ENCODE results near the gene MAEA. TPM values are rescaled to one million over a fixed set of nuclear protein-coding genes. Genes with fewer than 3 reads are reported as not detected.

The MAEA gene
- total RNA-seq, 4 donors from 2014 or later, result 66.2 to 140 (median 83.2) TPM

DNA sequence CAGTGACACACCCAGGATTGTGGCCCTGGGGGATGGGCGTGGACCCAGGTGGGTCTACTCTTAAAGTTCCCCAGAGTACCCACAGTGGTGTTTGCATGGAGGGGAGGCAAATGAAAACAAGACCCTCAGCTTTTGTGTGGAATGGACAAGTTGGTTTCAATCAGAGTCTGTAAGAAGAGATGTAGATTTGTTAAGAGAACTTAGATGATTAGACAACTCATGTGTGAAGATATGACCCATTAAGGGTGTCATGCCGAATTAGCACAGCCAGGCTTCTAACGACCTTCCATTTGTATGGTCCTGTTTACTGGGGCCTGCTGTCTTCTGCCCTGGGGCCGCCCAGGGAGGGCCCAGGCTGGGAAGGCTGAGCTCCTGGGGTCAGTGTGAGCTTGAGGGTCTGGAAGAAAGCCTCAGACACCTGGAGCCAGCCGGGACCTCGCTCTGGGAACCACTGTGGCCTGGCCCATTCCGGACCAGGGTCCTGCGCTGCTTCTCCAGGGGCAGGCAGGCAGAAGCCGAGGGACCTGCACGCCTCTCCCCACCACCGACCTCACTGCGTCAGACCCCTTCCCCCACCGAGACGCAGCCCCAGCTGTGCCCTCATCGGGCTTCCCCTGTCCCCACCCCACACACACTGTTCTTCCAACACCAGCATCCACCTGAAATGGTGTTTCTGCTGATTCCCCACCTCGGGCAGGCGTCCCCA, 77.7 kb downstream of the MAEA start:
- Histone ChIP-seq H3K27ac (no peak overlapping the region), H3K4me1 (peaks cover 0 to 5% (median 0%) of the 10 kb centered on the region in 4 donors), H3K9me3 (no peaks in the 10 kb centered on the region), H3K27me3 (no peaks in the 10 kb centered on the region), H3K4me3 (no peak overlapping the region), H3K36me3 (peaks cover 0 to 73% (median 8%) of the 10 kb centered on the region in 3 donors)
- TF ChIP-seq POLR2A (IDR thresholded peaks at IDR 0.05) (no peak), EP300 (IDR thresholded peaks at IDR 0.05) (no peak)
- TF ChIP-seq, protein P1, sequence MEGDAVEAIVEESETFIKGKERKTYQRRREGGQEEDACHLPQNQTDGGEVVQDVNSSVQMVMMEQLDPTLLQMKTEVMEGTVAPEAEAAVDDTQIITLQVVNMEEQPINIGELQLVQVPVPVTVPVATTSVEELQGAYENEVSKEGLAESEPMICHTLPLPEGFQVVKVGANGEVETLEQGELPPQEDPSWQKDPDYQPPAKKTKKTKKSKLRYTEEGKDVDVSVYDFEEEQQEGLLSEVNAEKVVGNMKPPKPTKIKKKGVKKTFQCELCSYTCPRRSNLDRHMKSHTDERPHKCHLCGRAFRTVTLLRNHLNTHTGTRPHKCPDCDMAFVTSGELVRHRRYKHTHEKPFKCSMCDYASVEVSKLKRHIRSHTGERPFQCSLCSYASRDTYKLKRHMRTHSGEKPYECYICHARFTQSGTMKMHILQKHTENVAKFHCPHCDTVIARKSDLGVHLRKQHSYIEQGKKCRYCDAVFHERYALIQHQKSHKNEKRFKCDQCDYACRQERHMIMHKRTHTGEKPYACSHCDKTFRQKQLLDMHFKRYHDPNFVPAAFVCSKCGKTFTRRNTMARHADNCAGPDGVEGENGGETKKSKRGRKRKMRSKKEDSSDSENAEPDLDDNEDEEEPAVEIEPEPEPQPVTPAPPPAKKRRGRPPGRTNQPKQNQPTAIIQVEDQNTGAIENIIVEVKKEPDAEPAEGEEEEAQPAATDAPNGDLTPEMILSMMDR (IDR thresholded peaks at IDR 0.05), result no peak
- no peak for DNase-seq (ENCODE audit: low spot score in 2 of 2)
- WGBS, 2 donors, result 86% methylated on average over 16 to 17 of the region's 17 CpGs

DNA sequence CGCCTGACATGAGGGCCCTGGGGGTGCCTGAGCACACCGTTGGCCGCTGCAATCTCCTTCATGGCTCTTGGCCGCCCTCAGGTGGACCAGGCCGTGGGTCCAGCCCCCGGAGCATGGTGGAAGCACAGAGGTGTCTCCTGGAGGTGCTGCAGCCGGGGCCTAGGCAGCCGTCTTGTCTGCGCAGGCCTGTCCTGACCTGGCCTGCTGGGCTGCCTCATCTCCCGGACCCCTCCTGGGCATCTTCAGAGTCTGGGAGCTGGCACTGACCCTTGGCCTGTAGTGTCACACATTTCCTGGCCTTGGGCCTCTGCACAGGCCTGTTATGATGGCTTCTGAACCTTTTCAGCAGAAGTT, 78.2 kb downstream of the MAEA start:
- no peak for TF ChIP-seq EP300 (IDR thresholded peaks at IDR 0.05)
- TF ChIP-seq, protein P1 (IDR thresholded peaks at IDR 0.05), result no peak
- TF ChIP-seq POLR2A (IDR thresholded peaks at IDR 0.05), result no peak
- 90 to 97% methylated on average over 8 to 10 of the region's 10 CpGs for WGBS, 2 donors
- H3K27ac ChIP-seq, result no peak overlapping the region
- H3K27me3 ChIP-seq, result no peaks in the 10 kb centered on the region
- peaks cover 0 to 73% (median 8%) of the 10 kb centered on the region in 3 donors for H3K36me3 ChIP-seq
- DNase-seq (ENCODE audit: low spot score in 2 of 2), result no peak
- no peak overlapping the region for H3K4me3 ChIP-seq
- no peaks in the 10 kb centered on the region for H3K9me3 ChIP-seq
- H3K4me1 ChIP-seq, result peaks cover 0 to 5% (median 0%) of the 10 kb centered on the region in 4 donors

DNA sequence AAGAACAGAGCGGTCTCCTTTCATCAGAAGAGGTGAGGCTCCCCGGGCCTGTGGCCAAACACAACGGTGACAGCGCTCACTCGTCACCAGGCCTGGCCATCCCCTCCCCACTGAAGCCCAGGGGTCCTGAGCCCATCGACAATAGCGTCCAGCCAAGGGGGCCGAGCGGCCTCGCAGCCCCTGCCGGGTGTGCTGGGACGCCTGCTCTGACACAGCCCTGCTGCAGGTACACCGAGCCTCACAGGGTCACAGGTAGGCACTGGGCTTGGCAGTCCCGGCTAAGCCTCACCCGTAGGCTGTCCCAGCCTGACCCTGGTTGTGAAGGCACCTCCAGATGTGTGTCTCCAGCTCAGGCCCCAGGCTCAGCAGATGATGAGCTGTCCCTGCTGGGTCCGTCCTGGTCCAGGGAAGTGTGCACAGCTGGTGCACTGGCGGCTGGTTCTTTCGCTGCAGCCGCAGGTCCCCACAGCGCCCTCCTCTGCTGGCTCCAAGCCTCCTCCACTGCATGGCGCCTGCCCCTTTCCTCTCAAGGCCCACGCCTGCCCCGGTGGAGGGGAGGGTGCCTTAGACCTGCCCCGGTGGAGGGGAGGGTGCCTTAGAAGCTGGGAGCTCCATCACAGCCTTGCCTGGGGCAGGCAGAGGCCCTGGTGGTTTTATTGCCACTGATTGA, 78.9 kb downstream of the MAEA start:
- 87 to 89% methylated on average over 20 to 23 of the region's 24 CpGs for WGBS, 2 donors
- no peak for DNase-seq (ENCODE audit: low spot score in 2 of 2)
- H3K36me3 ChIP-seq, result peaks cover 0 to 79% (median 8%) of the 10 kb centered on the region in 3 donors

DNA sequence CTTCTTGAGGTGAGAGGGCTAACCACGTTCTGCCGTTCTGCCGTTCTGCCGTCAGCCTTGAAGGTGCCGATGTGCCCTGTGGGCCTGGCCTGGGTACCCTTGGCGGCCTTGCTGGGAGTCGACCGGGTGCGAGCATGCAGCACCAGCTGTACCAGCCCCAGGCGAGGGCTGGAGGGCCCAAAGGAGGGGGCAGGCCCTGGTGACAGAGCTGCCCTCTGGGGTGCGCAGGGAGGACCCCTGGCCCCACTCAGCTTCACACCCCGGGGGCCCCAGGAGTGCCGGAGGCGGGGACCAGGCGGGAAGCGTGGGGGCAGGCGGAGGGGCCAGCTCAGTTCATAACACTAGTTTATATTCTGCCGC, 79.4 kb downstream of the MAEA start:
- WGBS, 2 donors, result 80 to 82% methylated on average over 8 to 12 of the region's 18 CpGs
- H3K4me3 ChIP-seq, result no peak overlapping the region
- TF ChIP-seq, protein P1 (IDR thresholded peaks at IDR 0.05), result no peak
- TF ChIP-seq EP300 (IDR thresholded peaks at IDR 0.05) (no peak), POLR2A (IDR thresholded peaks at IDR 0.05) (no peak)
- H3K4me1 ChIP-seq, result peaks cover 0 to 5% (median 0%) of the 10 kb centered on the region in 4 donors
- no peaks in the 10 kb centered on the region for H3K9me3 ChIP-seq
- no peak for DNase-seq (ENCODE audit: low spot score in 2 of 2)
- no peak overlapping the region for H3K27ac ChIP-seq
- peaks cover 0 to 84% (median 8%) of the 10 kb centered on the region in 3 donors for H3K36me3 ChIP-seq
- no peaks in the 10 kb centered on the region for H3K27me3 ChIP-seq

More for the DNA sequence above, 78.9 kb downstream of the MAEA start:
- no peak overlapping the region for H3K4me3 ChIP-seq
- H3K4me1 ChIP-seq, result peaks cover 0 to 5% (median 0%) of the 10 kb centered on the region in 4 donors
- H3K27ac ChIP-seq, result no peak overlapping the region
- no peaks in the 10 kb centered on the region for H3K27me3 ChIP-seq
- TF ChIP-seq POLR2A (IDR thresholded peaks at IDR 0.05) (no peak), EP300 (IDR thresholded peaks at IDR 0.05) (no peak)
- TF ChIP-seq, protein P1 (IDR thresholded peaks at IDR 0.05), result no peak
- H3K9me3 ChIP-seq, result no peaks in the 10 kb centered on the region

DNA sequence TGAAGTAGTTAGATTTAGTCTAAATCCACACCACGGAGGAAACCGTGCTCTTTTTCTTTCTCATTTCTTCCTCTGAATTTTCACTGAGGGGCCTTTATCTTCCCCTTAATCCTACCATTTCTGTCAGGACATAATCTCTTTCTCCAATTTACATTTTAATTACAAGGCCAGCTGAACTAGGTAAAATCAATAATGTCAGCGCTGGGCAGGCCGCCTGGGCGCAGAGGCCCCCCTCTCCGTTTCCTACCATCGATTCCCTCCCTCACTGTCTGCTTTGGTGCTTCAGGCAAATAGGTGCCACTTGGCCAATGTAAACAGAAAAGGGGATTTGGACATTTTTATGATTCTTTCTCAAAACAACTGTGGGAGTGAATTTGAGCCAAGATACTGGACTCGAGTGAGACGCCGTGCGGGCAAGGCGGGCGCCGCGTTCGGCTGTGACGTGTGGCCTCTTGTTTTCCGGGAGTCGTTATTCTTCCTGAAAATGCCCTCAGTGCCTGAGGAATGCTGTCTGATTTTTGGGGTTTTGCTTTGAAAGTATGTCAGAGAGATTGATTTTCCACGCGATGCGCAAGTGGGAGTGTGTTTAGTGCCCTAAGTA, 79.9 kb downstream of the MAEA start:
- Histone ChIP-seq H3K4me1 (peaks cover 0 to 5% (median 0%) of the 10 kb centered on the region in 4 donors), H3K27ac (no peak overlapping the region), H3K9me3 (no peaks in the 10 kb centered on the region), H3K36me3 (peaks cover 0 to 87% (median 8%) of the 10 kb centered on the region in 3 donors), H3K4me3 (no peak overlapping the region), H3K27me3 (no peaks in the 10 kb centered on the region)
- WGBS, 2 donors, result 87 to 89% methylated on average over 22 of the region's 22 CpGs
- no peak for DNase-seq (ENCODE audit: low spot score in 2 of 2)
- TF ChIP-seq EP300 (IDR thresholded peaks at IDR 0.05) (no peak), POLR2A (IDR thresholded peaks at IDR 0.05) (no peak)
- TF ChIP-seq, protein P1 (IDR thresholded peaks at IDR 0.05), result no peak

All from tibial nerve (tissue), 4 donors.